Nucleus accumbens (tissue), 56 donors: ENCODE results near the gene CALM1.
"Not testable (repeated sequence)": the region's sequence is repeated elsewhere in the genome, so short reads cannot be mapped to it uniquely, and the experiment has no call there.

Experiments used
- DNase-seq, 56 donors: peaks; one replicate each; lab custom pipeline; 2025; lab: John Stamatoyannopoulos, UW

CALM1 gene

GRCh38 chr14:90382491-90383125, 14.2 kb upstream of the CALM1 start:
- peak in 51 of 56 donors; percentile 9 to 95 (median 83) for DNase-seq

GRCh38 chr14:90383126-90383730, 13.6 kb upstream of the CALM1 start:
- peak; percentile 78 to 100 (median 99) for DNase-seq

DNA sequence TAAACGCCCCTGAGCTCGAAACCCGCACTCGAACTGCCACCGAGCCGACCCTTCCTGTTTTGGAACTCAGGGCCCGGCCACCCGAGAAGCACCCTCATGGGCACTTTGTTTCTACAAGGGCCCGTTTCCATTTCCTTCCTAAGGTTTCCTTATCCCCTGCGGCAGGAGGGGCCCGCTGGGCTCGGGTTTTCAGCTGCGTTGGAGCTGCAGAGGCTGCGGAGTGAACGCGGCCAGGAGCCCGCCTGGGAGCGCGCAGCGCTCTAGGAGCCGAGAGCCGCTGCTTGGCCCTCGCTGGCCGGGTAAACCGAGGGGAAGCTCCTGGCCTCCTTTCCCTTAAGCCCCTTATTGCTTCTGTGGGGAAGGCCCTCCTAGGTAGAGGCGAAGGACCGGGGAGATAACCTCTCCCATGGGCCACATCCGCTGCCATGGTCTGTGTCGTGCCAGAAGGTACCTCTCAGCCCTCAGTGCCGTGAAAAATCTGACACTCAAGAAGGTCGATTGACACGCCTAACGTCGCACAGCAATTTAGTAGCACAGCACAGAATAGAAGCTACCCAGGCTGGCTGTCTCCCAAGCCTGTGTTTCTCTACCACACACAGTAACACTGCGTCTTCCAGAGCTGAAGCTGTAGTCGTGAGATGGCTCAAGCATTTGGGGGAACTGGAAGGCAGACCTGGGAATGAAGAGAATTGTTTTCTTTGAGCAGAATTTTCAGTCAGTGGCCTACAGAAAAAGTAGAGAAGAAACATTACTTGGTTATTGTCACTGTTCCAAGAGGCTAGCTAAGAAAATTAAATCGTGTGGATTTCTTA, 12.9 kb upstream of the CALM1 start:
- DNase-seq: peak in 50 of 56 donors; percentile 32 to 90 (median 71)

DNA sequence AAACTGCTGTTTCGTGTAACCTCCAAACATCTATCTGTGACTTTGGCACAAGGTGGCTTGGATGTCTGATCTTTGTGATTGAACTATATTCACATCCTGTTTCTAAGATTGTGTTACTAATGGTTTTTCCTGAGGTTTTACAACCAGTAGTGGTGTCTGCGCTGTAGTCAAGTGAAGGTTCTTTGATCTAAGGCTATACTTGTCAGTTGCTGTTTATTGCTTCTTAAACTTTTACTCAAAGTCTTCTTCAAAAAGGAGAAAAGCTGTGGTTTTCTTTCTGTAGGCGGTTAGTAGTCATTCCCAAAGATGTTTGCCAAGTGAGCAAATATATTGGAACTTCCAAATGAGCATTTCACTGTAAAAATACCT, 12.3 kb upstream of the CALM1 start:
- DNase-seq: no peak

- DNase-seq: no peak
Measured at GRCh38 chr14:90386321-90386720, 10.5 kb upstream of the CALM1 start.

DNA sequence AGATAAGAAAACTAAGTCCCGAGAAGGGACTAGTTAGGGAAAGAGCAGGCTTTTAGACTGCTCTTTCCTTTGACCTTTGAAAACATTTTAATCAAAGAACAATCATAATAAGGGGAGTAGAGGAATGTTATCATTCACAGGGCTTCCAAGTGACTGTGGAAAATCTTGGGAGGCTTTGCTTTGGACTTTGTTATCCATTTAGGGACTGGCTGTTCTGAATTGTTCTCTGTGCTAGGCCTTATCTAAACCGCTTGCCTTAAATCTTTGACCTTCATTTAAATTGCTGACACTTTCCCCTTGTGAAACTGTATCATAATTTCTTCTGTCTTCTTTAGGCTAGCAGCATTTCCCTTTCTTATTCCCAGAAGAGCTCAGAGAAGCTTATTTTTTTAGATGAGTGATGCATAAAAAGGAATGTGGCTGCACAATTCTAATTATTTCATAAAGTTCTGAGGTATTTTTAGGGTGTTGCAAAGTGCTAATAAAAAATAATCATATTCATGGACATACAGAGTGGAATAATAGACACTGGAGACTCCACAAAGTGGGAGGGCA, 9.5 kb upstream of the CALM1 start:
- no peak for DNase-seq

- no peak for DNase-seq
Measured at GRCh38 chr14:90388437-90388836, 8.4 kb upstream of the CALM1 start.

DNA sequence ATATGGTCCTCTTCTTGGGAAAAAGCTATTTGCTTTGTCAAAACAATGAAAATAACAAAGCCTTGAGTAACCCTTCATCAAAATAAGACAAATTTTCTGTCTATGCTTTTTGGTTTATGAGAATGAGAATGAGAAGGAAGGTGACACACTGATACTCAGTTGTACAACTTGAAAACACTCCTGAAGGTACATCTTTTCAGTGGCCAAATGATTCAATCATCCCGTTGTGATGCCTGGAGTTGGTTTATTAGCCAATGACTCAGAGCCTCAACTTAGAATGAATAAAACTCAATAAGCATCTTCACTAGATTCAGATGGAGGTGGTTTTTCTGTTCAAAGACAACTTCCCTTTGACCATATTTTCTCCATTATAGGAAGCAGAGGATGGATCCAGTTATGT, 7.8 kb upstream of the CALM1 start:
- no peak for DNase-seq

GRCh38 chr14:90393966-90394365, 2.9 kb upstream of the CALM1 start:
- DNase-seq: no peak

- DNase-seq: not testable (repeated sequence)
Measured at GRCh38 chr14:90394782-90395181, 2.0 kb upstream of the CALM1 start.

GRCh38 chr14:90397425-90398314, 841 bp downstream of the CALM1 start:
- peak in 44 of 56 donors; percentile 37 to 81 (median 60) for DNase-seq

- DNase-seq: peak in 20 of 56 donors; percentile 50 to 76 (median 62)
Measured at GRCh38 chr14:90398315-90398839, 1.5 kb downstream of the CALM1 start.

- no peak for DNase-seq
Measured at GRCh38 chr14:90398841-90399540, 2.2 kb downstream of the CALM1 start.

DNA sequence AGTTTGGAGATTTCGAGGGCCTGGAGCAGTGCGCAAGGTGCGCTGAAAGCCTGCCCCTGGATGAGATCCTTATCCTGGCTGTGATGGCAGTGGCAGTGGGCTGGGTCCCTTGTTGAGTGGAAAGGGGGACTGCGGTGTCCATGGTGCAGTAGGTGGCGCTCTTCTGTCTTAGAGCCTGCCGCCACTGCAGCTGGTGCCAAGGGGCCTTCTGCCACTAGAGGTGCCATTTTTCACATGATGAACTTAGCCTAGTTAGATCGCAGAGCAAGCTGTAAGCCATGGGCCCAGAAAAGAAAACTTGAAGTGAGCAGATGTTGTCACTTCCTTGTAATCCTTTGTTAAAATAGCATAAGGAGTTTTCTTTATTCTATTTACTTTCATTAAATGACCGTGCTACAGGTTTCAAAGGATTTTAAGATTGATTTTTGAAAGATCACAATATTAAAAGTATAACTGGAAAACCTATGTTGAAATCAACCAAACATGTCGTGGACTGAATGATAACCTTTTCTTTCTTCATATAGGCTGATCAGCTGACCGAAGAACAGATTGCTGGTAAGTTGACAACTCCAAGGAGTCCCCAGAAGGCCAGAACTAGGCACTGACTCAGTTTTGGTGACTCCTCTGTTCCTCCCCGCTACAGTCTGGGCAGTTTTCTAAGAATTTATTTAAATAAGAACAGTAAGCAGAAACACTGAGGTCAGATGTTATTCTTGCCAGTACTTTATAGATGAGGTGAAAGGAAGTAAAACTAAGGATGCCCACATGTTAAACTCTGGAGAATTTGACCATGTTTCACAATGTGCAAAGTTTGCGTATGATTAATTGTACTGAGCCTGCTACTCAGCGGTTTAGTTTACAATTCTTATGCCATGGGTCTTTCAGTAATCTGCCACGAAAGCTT, 3.0 kb downstream of the CALM1 start:
- peak; percentile 37 to 96 (median 84) for DNase-seq

- no peak for DNase-seq
Measured at GRCh38 chr14:90400904-90401561, 4.2 kb downstream of the CALM1 start.

- no peak for DNase-seq
Measured at GRCh38 chr14:90402016-90402415, 5.2 kb downstream of the CALM1 start.

DNA sequence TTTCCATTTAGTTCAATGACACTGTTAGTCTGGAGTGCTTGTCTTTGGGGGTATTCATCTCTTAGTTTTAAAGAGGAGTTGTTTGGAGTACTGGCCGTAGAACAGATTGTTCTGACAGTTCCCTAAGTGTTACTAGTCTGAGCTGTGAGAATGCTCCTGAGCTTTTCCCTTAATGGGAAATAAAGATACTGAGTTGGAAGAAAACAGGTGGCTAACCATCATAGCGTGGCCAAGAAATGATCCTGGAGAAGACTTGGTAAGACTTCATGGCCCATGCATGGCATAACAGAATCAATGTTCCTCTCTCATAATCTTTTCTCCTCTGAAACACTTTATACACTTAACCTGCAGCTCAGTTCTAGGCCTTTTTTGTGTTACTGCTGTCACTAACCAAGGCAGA, 6.2 kb downstream of the CALM1 start:
- DNase-seq: no peak

DNA sequence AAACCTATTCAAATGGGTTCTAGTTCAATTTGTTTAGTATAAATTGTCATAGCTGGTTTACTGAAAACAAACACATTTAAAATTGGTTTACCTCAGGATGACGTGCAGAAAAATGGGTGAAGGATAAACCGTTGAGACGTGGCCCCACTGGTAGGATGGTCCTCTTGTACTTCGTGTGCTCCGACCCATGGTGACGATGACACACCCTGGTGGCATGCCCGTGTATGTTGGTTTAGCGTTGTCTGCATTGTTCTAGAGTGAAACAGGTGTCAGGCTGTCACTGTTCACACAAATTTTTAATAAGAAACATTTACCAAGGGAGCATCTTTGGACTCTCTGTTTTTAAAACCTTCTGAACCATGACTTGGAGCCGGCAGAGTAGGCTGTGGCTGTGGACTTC, 8.3 kb downstream of the CALM1 start:
- no peak for DNase-seq
